ENCODE results near the gene ANKS6. TPM values are rescaled to one million over a fixed set of nuclear protein-coding genes. Genes with fewer than 3 reads are reported as not detected.

ANKS6 gene
- total and polyA plus RNA-seq, 10 of the 15 experiments (the other 5 are each of a cell fraction or from before 2014, with no cell fraction given) = 2.0 to 16.2 (median 6.1) TPM

- intact Hi-C loops (cut with micrococcal nuclease; ENCODE audit: unreplicated experiment) (loop anchor here (5.0 kb wide), 1 partner anchor 888 kb away; no protein-coding TSS in a partner anchor), in situ Hi-C loops (cut with MboI) (no loop called here)
- no peak for DNase-seq (ENCODE audit: low read depth, low spot score)
- SMC1A ChIA-PET (ENCODE audit: uncharacterized antibody, unreplicated experiment) = no interaction called here
- H3K27me3 ChIP-seq (replicated peaks in 1 of 2; ENCODE audit: control insufficient read depth in 2 of 2, insufficient read depth in 2 of 2, low read length in 1 of 2) = no peaks in the 10 kb centered on the region; a peak in 1 of 4 replicates
- RAD21 ChIA-PET (ENCODE audit: unreplicated experiment) = no interaction called here
- no peak overlapping the region for H3K27ac ChIP-seq (ENCODE audit: control insufficient read depth, insufficient read depth)
- no peak overlapping the region for H3K4me3 ChIP-seq
- no peak for ATAC-seq
- no peaks in the 10 kb centered on the region for H3K9me3 ChIP-seq (replicated peaks; ENCODE audit: control insufficient read depth, insufficient read depth, low read length)
- TF ChIP-seq POLR2AphosphoS5 (IDR thresholded peaks at IDR 0.05; ENCODE audit: low read length) (no peak), BCL11A (IDR thresholded peaks at IDR 0.05; ENCODE audit: low read depth, low read length) (no peak), RUNX3 (IDR thresholded peaks at IDR 0.05; ENCODE audit: low read length) (no peak), BRCA1 (IDR thresholded peaks at IDR 0.05; ENCODE audit: low read depth, low read length) (no peak), KLF5 (IDR thresholded peaks at IDR 0.05; ENCODE audit: partially characterized antibody) (no peak), PAX5 (IDR thresholded peaks at IDR 0.05; ENCODE audit: borderline replicate concordance, low read depth, low read length) (no peak), HCFC1 (IDR thresholded peaks at IDR 0.05; ENCODE audit: low read length) (no peak), ZNF384 (IDR thresholded peaks at IDR 0.05; ENCODE audit: borderline replicate concordance, low read depth, low read length) (no peak), HDGF (IDR thresholded peaks at IDR 0.05) (no peak), KAT2A (conservative IDR thresholded peaks at IDR 0.05; ENCODE audit: control insufficient read depth, low read depth, low read length) (no peak)
- TF ChIP-seq, protein P1, sequence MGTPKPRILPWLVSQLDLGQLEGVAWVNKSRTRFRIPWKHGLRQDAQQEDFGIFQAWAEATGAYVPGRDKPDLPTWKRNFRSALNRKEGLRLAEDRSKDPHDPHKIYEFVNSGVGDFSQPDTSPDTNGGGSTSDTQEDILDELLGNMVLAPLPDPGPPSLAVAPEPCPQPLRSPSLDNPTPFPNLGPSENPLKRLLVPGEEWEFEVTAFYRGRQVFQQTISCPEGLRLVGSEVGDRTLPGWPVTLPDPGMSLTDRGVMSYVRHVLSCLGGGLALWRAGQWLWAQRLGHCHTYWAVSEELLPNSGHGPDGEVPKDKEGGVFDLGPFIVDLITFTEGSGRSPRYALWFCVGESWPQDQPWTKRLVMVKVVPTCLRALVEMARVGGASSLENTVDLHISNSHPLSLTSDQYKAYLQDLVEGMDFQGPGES (IDR thresholded peaks at IDR 0.05) = no peak
- TF ChIP-seq, protein P2, sequence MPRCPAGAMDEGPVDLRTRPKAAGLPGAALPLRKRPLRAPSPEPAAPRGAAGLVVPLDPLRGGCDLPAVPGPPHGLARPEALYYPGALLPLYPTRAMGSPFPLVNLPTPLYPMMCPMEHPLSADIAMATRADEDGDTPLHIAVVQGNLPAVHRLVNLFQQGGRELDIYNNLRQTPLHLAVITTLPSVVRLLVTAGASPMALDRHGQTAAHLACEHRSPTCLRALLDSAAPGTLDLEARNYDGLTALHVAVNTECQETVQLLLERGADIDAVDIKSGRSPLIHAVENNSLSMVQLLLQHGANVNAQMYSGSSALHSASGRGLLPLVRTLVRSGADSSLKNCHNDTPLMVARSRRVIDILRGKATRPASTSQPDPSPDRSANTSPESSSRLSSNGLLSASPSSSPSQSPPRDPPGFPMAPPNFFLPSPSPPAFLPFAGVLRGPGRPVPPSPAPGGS (IDR thresholded peaks at IDR 0.05; ENCODE audit: borderline replicate concordance, insufficient read depth, low read depth, low read length, poor library complexity, severe bottlenecking) = no peak
- no peaks in the 10 kb centered on the region for H3K79me2 ChIP-seq (ENCODE audit: control insufficient read depth, insufficient read depth, low read length)
- no TSS peak for BruUV-seq (replicated peaks)
- FAIRE-seq = no peak
- H2AFZ ChIP-seq (ENCODE audit: control insufficient read depth, low read depth, low read length) = no peak overlapping the region
- H3K36me3 ChIP-seq (ENCODE audit: control insufficient read depth in 2 of 2, insufficient read depth in 2 of 2, low read length in 1 of 2) = no peaks in the 10 kb centered on the region
- no peak overlapping the region for H3K9ac ChIP-seq (ENCODE audit: control insufficient read depth, insufficient read depth, low read length)
- H4K20me1 ChIP-seq (ENCODE audit: control insufficient read depth, insufficient read depth) = no peaks in the 10 kb centered on the region
- 24% methylated on average over 4 of the region's 4 CpGs for WGBS (ENCODE audit: insufficient coverage, insufficient replicate concordance, low lambda C conversion rate, missing lambda C conversion rate)
- no peak overlapping the region for H3K4me2 ChIP-seq (ENCODE audit: control insufficient read depth, insufficient read depth)
- POLR2A ChIA-PET = no interaction called here
- CTCF ChIA-PET = interaction anchor here (0.9 to 1.5 kb wide), 2 partner anchors 8 to 11 kb away, joined by 3 to 5 read pairs; no protein-coding TSS in a partner anchor
- no peaks in the 10 kb centered on the region for H3K4me1 ChIP-seq (ENCODE audit: control insufficient read depth, insufficient read depth, low read length)
Measured at GRCh38 chr9:98839724-98840123, 43.4 kb upstream of the ANKS6 start.
